ENCODE measurements around the gene BTG1. TPM values are rescaled to one million over a fixed set of nuclear protein-coding genes. Genes with fewer than 3 reads are reported as not detected.
"Not testable (repeated sequence)": the region's sequence is repeated elsewhere in the genome, so short reads cannot be mapped to it uniquely, and the experiment has no call there.

The BTG1 gene
- total RNA-seq, 1 experiment from 2014 or later = 29.8 TPM

- DNase-seq = peak; percentile 77
- no peaks in the 10 kb centered on the region for H4K20me1 ChIP-seq (ENCODE audit: low read length)
- CTCF ChIA-PET = no interaction called here
- peaks cover 28% of the 10 kb centered on the region for H3K4me1 ChIP-seq (ENCODE audit: insufficient read depth, low read length)
- H2AFZ ChIP-seq (ENCODE audit: low read length) = no peak overlapping the region
- H3F3A ChIP-seq (ENCODE audit: low read length, unreplicated experiment) = peaks cover 4% of the 10 kb centered on the region
- peak; percentile 35; the same call in 1 of the 2 replicates for ATAC-seq
- H3K9ac ChIP-seq (ENCODE audit: low read length) = no peak overlapping the region
- no peak overlapping the region for H3K4me3 ChIP-seq (ENCODE audit: low read length)
- no peaks in the 10 kb centered on the region for H3K27me3 ChIP-seq (ENCODE audit: low read length)
- H3K4me2 ChIP-seq (ENCODE audit: low read length) = peak overlapping the region; percentile 52
- no peak for TF ChIP-seq EZH2phosphoT487 (IDR thresholded peaks at IDR 0.05; ENCODE audit: borderline replicate concordance, low read length)
- TF ChIP-seq, protein P1, sequence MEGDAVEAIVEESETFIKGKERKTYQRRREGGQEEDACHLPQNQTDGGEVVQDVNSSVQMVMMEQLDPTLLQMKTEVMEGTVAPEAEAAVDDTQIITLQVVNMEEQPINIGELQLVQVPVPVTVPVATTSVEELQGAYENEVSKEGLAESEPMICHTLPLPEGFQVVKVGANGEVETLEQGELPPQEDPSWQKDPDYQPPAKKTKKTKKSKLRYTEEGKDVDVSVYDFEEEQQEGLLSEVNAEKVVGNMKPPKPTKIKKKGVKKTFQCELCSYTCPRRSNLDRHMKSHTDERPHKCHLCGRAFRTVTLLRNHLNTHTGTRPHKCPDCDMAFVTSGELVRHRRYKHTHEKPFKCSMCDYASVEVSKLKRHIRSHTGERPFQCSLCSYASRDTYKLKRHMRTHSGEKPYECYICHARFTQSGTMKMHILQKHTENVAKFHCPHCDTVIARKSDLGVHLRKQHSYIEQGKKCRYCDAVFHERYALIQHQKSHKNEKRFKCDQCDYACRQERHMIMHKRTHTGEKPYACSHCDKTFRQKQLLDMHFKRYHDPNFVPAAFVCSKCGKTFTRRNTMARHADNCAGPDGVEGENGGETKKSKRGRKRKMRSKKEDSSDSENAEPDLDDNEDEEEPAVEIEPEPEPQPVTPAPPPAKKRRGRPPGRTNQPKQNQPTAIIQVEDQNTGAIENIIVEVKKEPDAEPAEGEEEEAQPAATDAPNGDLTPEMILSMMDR (conservative IDR thresholded peaks at IDR 0.05; ENCODE audit: low read depth, low read length) = peak; percentile 28; the same call in 1 of the 2 replicates
- no peak for TF ChIP-seq EZH2 (IDR thresholded peaks at IDR 0.05; ENCODE audit: low read length, unreplicated experiment)
- peaks cover 80% of the 10 kb centered on the region for H3K79me2 ChIP-seq (ENCODE audit: low read length)
- no peaks in the 10 kb centered on the region for H3K9me3 ChIP-seq (ENCODE audit: low read length)
- intact Hi-C loops (cut with micrococcal nuclease) = loop anchor here (5.0 kb wide), 1 partner anchor 43 kb away; no protein-coding TSS in a partner anchor
- no TSS peak for BruUV-seq (replicated peaks)
- no peaks in the 10 kb centered on the region for H3K9me2 ChIP-seq (replicated peaks; ENCODE audit: low read length)
- POLR2A ChIA-PET (ENCODE audit: unreplicated experiment) = no interaction called here
- H3K27ac ChIP-seq (ENCODE audit: low read length) = peak overlapping the region; percentile 18; the same call in 1 of the 2 replicates
- no peaks in the 10 kb centered on the region for H3K36me3 ChIP-seq (ENCODE audit: low read depth, low read length)
These were observed 50.9 kb downstream of the BTG1 start for GRCh38 chr12:92094751-92095161.

- Histone ChIP-seq H3K4me1 (ENCODE audit: insufficient read depth, low read length) (peaks cover 32% of the 10 kb centered on the region), H3K27ac (ENCODE audit: low read length) (peak overlapping the region; percentile 18; the same call in 1 of the 2 replicates), H3K79me2 (ENCODE audit: low read length) (peaks cover 77% of the 10 kb centered on the region), H3K4me2 (ENCODE audit: low read length) (peak overlapping the region; percentile 52)
- POLR2A ChIA-PET (ENCODE audit: unreplicated experiment) = interaction anchor here (0.7 kb wide), 1 partner anchor 103 kb away, joined by 7 read pairs; no protein-coding TSS in a partner anchor
- H2AFZ ChIP-seq (ENCODE audit: low read length); H3F3A ChIP-seq (ENCODE audit: low read length, unreplicated experiment); H3K4me3 ChIP-seq (ENCODE audit: low read length); ATAC-seq; H3K27me3 ChIP-seq (ENCODE audit: low read length); CTCF ChIA-PET; intact Hi-C loops (cut with micrococcal nuclease); H3K36me3 ChIP-seq (ENCODE audit: low read depth, low read length); H4K20me1 ChIP-seq (ENCODE audit: low read length); DNase-seq; BruUV-seq (replicated peaks); H3K9me3 ChIP-seq (ENCODE audit: low read length); H3K9me2 ChIP-seq (replicated peaks; ENCODE audit: low read length); H3K9ac ChIP-seq (ENCODE audit: low read length): not testable (repeated sequence)
These were observed 51.3 kb downstream of the BTG1 start for GRCh38 chr12:92094301-92094700.
